ENCODE measurements around the gene PDPK1.
A peak's percentile ranks its signal among the peaks of the same experiment; 100 is the strongest.
"Not testable (repeated sequence)": the region's sequence is repeated elsewhere in the genome, so short reads cannot be mapped to it uniquely, and the experiment has no call there.

PDPK1 gene

DNA sequence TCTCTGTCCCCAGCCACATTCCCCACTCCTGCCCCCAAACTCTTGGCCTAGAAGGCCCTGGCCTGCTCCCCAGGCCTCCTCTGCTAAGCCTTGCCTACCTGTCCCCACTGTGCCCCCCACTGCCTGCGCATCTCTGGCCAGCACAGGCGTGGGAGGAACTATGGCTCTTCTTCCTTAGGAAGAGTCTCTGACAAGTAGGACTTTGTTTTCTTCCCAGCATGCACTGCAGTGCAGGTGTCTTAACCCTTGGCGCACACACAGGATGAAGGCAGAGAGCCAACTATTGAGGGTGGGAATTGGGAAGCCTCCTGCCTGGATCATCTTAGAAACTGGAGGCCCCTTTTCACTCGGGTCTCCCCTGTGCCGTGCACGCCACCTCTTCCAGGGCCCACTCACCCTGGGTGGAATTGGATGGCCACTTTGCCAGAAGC, 14.0 kb upstream of the PDPK1 start:
- no peak for DNase-seq (ENCODE audit: low read depth, low spot score)

DNA sequence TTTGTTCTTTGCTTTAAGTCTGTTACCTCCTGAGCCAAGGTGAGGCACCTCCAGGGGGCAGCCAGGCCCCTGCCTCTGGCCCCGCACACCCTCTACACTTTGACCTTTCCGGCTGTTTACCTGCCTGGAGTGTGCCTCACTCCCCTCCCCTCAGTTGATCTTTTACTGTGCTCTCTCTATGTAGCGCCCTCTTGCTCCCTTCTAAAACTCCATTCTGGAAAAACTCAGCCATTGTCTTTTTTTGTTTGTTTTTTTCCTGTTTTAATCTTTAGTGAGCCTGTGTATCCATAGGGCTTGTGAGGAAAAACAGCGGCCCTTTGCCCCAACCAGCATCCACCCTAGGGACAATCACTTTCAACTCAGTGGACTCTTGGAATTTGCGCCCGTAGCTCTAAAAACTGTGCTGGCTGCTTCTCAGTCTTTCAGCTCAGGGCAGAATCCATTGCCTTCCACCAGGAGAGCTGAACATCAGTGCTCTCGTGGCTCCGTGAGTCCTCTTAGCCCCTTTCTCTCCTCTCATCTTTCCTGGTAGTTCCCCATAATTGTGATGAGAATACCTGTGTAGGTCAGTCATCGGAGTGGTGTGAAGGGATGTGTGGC, 13.4 kb upstream of the PDPK1 start:
- DNase-seq (ENCODE audit: low read depth, low spot score) = no peak

DNA sequence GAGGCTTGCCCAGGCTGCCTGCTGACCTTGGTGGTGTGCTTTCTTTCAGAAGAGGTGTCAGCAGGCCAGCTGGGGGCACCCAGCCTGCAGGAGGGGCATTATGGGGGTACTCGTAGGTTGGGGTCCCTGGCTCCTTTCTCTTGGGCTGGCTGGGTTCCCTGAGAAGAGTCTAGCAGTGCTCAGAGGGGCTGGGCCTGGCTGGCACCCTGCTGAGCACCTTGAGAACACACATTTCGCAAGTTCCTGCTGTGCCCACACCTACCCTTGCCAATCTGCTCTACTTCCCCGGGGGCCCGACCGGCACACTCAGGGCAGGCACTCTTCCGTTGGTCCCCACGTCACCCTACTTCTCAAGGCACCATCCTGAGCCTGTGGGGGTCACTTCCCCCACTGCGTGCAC, 11.7 kb upstream of the PDPK1 start:
- DNase-seq (ENCODE audit: low read depth, low spot score) = no peak

- DNase-seq (ENCODE audit: low read depth, low spot score) = no peak
These were observed 10.6 kb upstream of the PDPK1 start for GRCh38 chr16:2527071-2527783.

DNA sequence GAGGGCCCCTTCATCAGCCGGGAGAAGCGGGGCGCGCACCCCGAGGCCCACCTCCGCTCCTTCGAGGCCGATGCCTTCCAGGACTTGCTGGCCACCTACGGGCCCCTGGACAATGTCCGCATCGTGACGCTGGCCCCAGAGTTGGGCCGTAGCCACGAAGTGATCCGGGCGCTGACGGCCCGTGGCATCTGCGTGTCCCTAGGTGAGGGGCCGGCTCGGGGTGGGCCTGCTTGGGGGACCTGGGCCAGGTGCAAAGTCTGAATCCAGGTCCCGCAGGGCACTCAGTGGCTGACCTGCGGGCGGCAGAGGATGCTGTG, 10.1 kb upstream of the PDPK1 start:
- no peak for DNase-seq (ENCODE audit: low read depth, low spot score)

DNA sequence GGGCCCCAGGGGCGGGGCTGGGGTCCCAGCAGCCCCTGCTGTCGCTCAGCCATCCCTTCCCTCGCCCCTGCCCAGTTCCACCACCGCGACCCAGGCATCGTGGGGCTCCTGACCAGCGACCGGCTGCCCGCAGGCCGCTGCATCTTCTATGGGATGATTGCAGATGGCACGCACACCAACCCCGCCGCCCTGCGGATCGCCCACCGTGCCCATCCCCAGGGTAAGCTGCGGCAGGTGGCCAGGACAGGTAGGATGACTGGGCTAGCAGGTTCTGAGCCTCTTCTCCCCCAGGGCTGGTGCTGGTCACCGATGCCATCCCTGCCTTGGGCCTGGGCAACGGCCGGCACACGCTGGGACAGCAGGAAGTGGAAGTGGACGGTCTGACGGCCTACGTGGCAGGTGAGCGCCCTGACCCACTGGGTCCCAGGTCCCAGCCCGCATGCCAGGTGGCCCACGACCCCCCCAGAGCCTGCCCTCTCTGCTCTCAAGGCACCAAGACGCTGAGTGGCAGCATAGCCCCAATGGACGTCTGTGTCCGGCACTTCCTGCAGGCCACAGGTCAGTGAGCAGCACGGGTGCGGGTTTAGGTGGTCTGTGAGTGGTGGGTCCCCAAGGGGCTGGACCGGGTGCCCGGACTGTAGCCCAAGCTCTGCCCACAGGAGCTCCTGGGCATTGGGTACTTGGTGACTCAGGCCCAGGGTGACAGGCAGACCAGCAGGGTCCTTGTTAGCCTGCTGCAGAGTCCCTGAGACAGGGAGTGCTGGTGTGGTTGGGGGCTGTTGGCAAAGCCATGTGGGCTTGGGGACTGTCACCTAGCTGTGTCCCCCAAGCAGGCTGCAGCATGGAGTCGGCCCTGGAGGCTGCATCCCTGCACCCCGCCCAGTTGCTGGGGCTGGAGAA, 9.4 kb upstream of the PDPK1 start:
- no peak for DNase-seq (ENCODE audit: low read depth, low spot score)

DNA sequence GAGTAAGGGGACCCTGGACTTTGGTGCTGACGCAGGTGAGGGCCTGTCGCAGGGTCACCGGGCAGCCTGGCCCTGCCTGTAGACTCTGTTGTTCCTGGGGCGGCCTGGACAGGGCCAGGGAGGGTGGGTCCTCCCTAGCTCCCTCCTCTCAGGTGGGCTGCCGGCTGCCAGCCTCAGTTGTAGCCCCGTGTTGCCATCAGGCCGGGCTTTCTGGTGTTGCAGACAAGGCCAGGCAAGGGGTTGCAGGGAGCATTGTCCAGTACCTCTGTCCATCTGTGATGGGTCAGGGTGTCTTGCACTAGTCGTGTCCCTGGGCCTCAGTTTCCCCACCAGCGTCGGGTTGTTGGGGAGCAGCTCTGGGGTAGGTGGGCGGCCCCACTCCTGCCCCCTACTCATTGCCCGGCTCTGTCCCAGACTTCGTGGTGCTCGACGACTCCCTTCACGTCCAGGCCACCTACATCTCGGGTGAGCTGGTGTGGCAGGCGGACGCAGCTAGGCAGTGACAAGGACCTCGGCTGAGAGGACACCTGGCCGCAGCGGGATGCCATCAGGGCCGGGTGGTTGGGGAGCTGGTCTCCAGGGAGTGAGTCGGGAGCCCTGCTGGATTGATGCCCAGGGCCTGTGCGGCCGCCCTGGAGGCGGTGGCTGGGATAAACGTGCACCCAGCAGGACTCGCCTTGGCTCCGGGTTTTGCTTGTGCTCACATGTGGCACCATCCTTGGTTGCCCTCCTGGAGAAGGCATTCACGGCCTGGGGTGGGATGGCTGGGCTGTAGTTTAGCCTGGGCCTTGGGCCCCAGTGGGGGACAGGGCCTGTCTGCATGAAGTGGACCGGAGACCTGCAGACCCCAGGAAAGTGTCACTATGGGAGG, 8.5 kb upstream of the PDPK1 start:
- DNase-seq (ENCODE audit: low read depth, low spot score) = no peak

GRCh38 chr16:2529961-2530628, 7.7 kb upstream of the PDPK1 start:
- DNase-seq (ENCODE audit: low read depth, low spot score) = no peak

GRCh38 chr16:2530629-2531318, 7.0 kb upstream of the PDPK1 start:
- no peak for DNase-seq (ENCODE audit: low read depth, low spot score)

GRCh38 chr16:2531371-2531695, 6.5 kb upstream of the PDPK1 start, which contains the start of gene CEMP1:
Gene CEMP1 (minus strand): TSS chr16:2531408. CDS start chr16:2531073, 335 bp downstream.
- no peak for DNase-seq (ENCODE audit: low read depth, low spot score)

GRCh38 chr16:2531696-2532493, 5.9 kb upstream of the PDPK1 start:
- DNase-seq (ENCODE audit: low read depth, low spot score) = peak; percentile 93

DNA sequence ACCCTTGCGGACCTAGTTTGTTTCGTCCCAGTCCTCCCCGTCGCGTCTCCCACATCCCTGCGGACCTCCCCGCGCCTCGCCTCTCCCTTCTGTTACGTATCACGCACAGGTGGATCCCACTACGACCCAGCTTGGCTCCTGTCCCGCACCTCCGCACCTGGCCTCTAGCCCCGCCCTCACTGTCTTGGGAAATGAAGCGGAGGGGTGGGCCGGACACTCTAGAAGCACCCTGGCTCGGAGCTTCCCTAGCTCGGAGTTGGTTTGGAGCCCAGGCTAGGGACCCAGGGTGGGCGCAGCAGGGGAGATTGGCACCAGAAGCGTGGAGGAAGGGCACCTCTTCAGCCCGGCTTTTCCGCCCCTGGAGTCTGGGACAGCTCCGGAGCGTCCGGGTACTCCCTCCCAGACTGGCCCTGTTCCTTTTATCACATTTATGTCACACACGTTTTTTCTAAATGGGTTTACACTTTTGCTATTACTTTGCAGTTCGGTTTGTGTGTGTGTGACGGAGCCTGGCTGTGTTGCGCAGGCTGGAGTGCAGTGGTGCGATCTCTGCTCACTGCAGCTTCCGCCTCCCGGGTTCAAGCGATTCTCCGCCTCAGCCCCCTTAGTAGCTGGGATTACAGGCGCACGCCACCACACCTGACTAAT, 5.2 kb upstream of the PDPK1 start:
- no peak for DNase-seq (ENCODE audit: low read depth, low spot score)

GRCh38 chr16:2533142-2533755, 4.6 kb upstream of the PDPK1 start:
- not testable (repeated sequence) for DNase-seq (ENCODE audit: low read depth, low spot score)

- no peak for DNase-seq (ENCODE audit: low read depth, low spot score)
These were observed 3.9 kb upstream of the PDPK1 start for GRCh38 chr16:2533912-2534311.

- not testable (repeated sequence) for DNase-seq (ENCODE audit: low read depth, low spot score)
These were observed 3.5 kb upstream of the PDPK1 start for GRCh38 chr16:2534335-2534734.

GRCh38 chr16:2535625-2536013, 2.2 kb upstream of the PDPK1 start:
- DNase-seq (ENCODE audit: low read depth, low spot score) = no peak

GRCh38 chr16:2539192-2539844, 1.5 kb downstream of the PDPK1 start:
- DNase-seq (ENCODE audit: low read depth, low spot score) = not testable (repeated sequence)

DNA sequence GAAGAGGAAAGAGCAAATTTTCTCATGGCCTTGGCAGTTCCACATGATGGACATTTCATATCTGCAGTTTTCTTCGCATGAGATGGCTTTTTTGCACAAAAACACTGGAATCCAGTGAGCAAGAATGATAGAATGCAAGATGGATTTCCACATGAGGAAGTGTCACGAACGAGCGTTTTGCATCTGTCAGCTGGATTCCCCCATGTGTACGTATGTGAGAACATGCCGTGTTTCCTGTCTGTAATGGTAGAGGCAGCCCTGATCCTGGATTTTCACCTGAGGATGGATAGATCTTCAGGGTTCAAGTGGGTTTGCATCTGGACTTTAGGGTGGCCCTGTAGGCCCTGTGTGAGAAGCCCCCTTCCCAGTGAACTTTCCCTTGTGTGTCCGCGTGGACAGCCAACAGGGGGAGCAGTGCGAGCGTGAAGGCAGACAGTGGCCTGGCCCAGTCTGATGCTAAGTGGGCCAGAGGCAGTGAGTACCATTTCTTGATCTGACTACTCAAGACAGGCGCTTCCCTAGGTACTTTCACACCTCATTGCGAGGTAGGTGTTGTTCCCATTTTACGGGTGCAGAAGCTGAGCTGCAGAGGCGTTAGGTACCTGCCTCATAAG, 2.1 kb downstream of the PDPK1 start:
- DNase-seq (ENCODE audit: low read depth, low spot score) = not testable (repeated sequence)

Measured in smooth muscle cell of the brain vasculature (primary cell).